K562 (cell line): ENCODE results near the gene ATG12. TPM values are rescaled to one million over a fixed set of nuclear protein-coding genes. Genes with fewer than 3 reads are reported as not detected.

Source experiments
- CHD1 ChIP-seq: fragments of 200-600 bp; sonication (generic); IDR thresholded peaks from one replicate; pipeline ENCODE4 v1.6.1; 2012; ENCODE audit warnings: mild to moderate bottlenecking, moderate library complexity, low read length, inconsistent platforms
- SMARCA5 ChIP-seq: fragments of 450-650 bp; IDR thresholded peaks from 2 replicates; pipeline ENCODE4 v1.6.1; 2016
- ZBTB11 ChIP-seq, 3 experiments: fragments of 200-800 bp in 1 of 3; fragments of 250-450 bp in 1 of 3; fragments of 450-650 bp in 1 of 3; sonication (Bioruptor Pico) in 1 of 3; sonication (Bioruptor generic) in 1 of 3; formaldehyde crosslinking in 1 of 3; IDR thresholded peaks; 2 replicates each; pipeline versions ENCODE4 v1.6.1 to v1.8.0; 2016 to 2022; ENCODE audit warnings: mild to moderate bottlenecking in 2 of 3, missing genetic modification characterization in 2 of 3, missing compliant biosample characterization in 1 of 3, moderate library complexity in 1 of 3
- ZBTB12 ChIP-seq: fragments of 250-450 bp; sonication (Bioruptor Pico); IDR thresholded peaks from 2 replicates; pipeline ENCODE4 v1.4.0; 2020
- ZNF324 ChIP-seq: fragments of 250-450 bp; sonication (Bioruptor Pico); IDR thresholded peaks from 2 replicates; pipeline ENCODE4 v1.4.0; 2020; ENCODE audit warnings: mild to moderate bottlenecking
- ZNF431 ChIP-seq: sonication (generic); formaldehyde crosslinking; IDR thresholded peaks from 2 replicates; pipeline ENCODE4 v1.8.0; 2022; ENCODE audit warnings: mild to moderate bottlenecking, missing genetic modification reagents
- ZSCAN32 ChIP-seq: fragments of 450-650 bp; formaldehyde crosslinking; IDR thresholded peaks from 2 replicates; pipeline ENCODE4 v1.4.0; 2020; ENCODE audit warnings: mild to moderate bottlenecking, moderate library complexity
- polyA plus RNA-seq, 8 experiments: library from polyadenylated mRNA; depleted of rRNA in 4 of 8; stranded (reverse) in 5 of 8; unstranded in 3 of 8; fragments of >200 nt; fragmentation: Nextera tagmentation in 2 of 8; fragmentation: Illumina TruSeq in 1 of 8; extraction: Ambion mirVana in 2 of 8; extraction: Trizol in 1 of 8; gene quantifications; 2 replicates each; pipeline versions ENCODE4 v1.2.1 to v1.2.3, GENCODE V29; 2011 to 2014; ENCODE audit warnings: inconsistent platforms in 1 of 8, missing spikeins in 1 of 8
- total RNA-seq, 7 experiments: library from RNA; depleted of rRNA in 6 of 7; stranded (reverse); fragments of >200 nt in 6 of 7; fragmentation: Illumina TruSeq in 2 of 7; extraction: Trizol in 2 of 7; gene quantifications; 2 replicates each; pipeline versions ENCODE4 v1.2.1 to v1.2.3, GENCODE V29; 2011 to 2021; ENCODE audit warnings: low replicate concordance in 1 of 7
- TF ChIP-seq, protein P1 (sequence below), 2 experiments: fragments of 200-800 bp in 1 of 2; sonication (Bioruptor generic) in 1 of 2; sonication (generic) in 1 of 2; formaldehyde crosslinking in 1 of 2; IDR thresholded peaks in 1 of 2; conservative IDR thresholded peaks in 1 of 2; 2 replicates each; pipeline versions ENCODE4 v1.5.0 to v1.6.1; 2016 to 2020; ENCODE audit warnings: missing compliant biosample characterization in 1 of 2, missing genetic modification characterization in 1 of 2, missing genetic modification reagents in 1 of 2
- TF ChIP-seq, protein P2 (sequence below): fragments of 250-450 bp; sonication (Bioruptor Pico); IDR thresholded peaks from 2 replicates; pipeline ENCODE4 v1.4.0; 2020; ENCODE audit warnings: mild to moderate bottlenecking, moderate library complexity
- TF ChIP-seq, protein P3 (sequence below): sonication (generic); formaldehyde crosslinking; IDR thresholded peaks from 2 replicates; pipeline ENCODE4 v1.8.0; 2022; ENCODE audit warnings: mild to moderate bottlenecking, missing genetic modification reagents

The ATG12 gene
- total and polyA plus RNA-seq, 9 of the 15 experiments (the other 6 are each of a cell fraction or from before 2014, with no cell fraction given) = 21.6 to 132 (median 61.3) TPM

GRCh38 chr5:115875447-115875846 lies 34.1 kb upstream of the ATG12 start (continued):
- no peak for TF ChIP-seq ZBTB11 (CRISPR knock-in tag; IDR thresholded peaks at IDR 0.05)
- no peak for TF ChIP-seq ZNF324
- TF ChIP-seq, protein P1, sequence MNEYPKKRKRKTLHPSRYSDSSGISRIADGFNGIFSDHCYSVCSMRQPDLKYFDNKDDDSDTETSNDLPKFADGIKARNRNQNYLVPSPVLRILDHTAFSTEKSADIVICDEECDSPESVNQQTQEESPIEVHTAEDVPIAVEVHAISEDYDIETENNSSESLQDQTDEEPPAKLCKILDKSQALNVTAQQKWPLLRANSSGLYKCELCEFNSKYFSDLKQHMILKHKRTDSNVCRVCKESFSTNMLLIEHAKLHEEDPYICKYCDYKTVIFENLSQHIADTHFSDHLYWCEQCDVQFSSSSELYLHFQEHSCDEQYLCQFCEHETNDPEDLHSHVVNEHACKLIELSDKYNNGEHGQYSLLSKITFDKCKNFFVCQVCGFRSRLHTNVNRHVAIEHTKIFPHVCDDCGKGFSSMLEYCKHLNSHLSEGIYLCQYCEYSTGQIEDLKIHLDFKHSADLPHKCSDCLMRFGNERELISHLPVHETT (CRISPR knock-in tag; conservative IDR thresholded peaks at IDR 0.05 in 1 of 2, IDR thresholded peaks at IDR 0.05 in 1 of 2) = no peak
- TF ChIP-seq CHD1 = no peak
- TF ChIP-seq, protein P2, sequence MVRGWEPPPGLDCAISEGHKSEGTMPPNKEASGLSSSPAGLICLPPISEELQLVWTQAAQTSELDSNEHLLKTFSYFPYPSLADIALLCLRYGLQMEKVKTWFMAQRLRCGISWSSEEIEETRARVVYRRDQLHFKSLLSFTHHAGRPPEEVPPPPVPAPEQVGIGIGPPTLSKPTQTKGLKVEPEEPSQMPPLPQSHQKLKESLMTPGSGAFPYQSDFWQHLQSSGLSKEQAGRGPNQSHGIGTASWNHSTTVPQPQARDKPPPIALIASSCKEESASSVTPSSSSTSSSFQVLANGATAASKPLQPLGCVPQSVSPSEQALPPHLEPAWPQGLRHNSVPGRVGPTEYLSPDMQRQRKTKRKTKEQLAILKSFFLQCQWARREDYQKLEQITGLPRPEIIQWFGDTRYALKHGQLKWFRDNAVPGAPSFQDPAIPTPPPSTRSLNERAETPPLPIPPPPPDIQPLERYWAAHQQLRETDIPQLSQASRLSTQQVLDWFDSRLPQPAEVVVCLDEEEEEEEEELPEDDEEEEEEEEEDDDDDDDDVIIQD = no peak
- TF ChIP-seq ZNF431 (CRISPR knock-in tag) = no peak
- TF ChIP-seq ZBTB12 (CRISPR knock-in tag) = no peak
- no peak for TF ChIP-seq SMARCA5
- no peak for TF ChIP-seq ZSCAN32 (CRISPR knock-in tag)
- TF ChIP-seq, protein P3, sequence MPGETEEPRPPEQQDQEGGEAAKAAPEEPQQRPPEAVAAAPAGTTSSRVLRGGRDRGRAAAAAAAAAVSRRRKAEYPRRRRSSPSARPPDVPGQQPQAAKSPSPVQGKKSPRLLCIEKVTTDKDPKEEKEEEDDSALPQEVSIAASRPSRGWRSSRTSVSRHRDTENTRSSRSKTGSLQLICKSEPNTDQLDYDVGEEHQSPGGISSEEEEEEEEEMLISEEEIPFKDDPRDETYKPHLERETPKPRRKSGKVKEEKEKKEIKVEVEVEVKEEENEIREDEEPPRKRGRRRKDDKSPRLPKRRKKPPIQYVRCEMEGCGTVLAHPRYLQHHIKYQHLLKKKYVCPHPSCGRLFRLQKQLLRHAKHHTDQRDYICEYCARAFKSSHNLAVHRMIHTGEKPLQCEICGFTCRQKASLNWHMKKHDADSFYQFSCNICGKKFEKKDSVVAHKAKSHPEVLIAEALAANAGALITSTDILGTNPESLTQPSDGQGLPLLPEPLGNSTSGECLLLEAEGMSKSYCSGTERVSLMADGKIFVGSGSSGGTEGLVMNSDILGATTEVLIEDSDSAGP (CRISPR knock-in tag) = no peak
